LNCAP (cell line): ENCODE results near the gene NME8.

ENCODE experiments used
- TF ChIP-seq, protein P1 (sequence below): fragments of 450-650 bp; IDR thresholded peaks from 2 replicates; pipeline ENCODE4 v1.5.1; 2017; ENCODE audit warnings: mild to moderate bottlenecking

The NME8 gene, protein sequence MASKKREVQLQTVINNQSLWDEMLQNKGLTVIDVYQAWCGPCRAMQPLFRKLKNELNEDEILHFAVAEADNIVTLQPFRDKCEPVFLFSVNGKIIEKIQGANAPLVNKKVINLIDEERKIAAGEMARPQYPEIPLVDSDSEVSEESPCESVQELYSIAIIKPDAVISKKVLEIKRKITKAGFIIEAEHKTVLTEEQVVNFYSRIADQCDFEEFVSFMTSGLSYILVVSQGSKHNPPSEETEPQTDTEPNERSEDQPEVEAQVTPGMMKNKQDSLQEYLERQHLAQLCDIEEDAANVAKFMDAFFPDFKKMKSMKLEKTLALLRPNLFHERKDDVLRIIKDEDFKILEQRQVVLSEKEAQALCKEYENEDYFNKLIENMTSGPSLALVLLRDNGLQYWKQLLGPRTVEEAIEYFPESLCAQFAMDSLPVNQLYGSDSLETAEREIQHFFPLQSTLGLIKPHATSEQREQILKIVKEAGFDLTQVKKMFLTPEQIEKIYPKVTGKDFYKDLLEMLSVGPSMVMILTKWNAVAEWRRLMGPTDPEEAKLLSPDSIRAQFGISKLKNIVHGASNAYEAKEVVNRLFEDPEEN

DNA sequence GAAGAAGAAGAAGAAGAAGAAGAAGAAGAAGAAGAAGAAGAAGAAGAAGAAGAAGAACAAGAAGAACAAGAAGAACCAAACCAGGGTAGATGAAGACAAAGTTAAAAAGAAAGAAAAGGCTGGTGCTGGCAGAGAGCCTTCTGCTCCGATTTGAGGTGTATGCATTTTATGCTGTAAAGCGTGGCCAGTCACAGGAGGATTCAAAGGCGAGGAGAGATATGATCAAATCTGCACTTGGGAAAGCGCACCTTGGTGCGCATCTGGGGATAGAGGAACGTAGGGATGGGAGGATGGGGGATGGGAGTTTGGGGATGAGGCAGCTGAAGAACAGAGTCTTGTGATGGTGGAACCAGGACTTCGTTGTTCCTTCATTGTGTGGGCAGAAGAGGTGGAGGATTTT, at the start of gene NME8:
Gene NME8 (plus strand): TSS at position 301 of the 400 bp plus-strand sequence. CDS start 1,670 bp downstream, outside the sequence.
- TF ChIP-seq, protein P1, sequence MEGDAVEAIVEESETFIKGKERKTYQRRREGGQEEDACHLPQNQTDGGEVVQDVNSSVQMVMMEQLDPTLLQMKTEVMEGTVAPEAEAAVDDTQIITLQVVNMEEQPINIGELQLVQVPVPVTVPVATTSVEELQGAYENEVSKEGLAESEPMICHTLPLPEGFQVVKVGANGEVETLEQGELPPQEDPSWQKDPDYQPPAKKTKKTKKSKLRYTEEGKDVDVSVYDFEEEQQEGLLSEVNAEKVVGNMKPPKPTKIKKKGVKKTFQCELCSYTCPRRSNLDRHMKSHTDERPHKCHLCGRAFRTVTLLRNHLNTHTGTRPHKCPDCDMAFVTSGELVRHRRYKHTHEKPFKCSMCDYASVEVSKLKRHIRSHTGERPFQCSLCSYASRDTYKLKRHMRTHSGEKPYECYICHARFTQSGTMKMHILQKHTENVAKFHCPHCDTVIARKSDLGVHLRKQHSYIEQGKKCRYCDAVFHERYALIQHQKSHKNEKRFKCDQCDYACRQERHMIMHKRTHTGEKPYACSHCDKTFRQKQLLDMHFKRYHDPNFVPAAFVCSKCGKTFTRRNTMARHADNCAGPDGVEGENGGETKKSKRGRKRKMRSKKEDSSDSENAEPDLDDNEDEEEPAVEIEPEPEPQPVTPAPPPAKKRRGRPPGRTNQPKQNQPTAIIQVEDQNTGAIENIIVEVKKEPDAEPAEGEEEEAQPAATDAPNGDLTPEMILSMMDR = no peak

DNA sequence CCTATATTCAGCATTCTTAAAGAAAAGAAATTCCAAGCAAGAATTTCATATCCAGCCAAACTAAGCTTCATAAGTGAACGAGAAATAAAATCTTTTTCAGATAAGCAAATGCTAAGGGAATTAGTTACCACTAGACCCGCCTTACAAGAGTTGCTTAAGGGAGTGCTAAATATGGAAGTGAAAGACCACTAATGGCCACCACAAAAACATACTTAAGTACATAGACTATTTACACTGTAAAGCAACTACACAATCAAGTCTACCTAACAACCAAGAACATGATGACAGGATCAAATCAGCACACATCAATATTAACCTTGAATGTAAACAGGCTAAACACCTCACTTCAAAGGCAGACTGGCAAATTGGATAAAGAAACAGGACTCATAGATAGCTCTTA, 42.2 kb upstream of the NME8 start:
- TF ChIP-seq, protein P1 = no peak

DNA sequence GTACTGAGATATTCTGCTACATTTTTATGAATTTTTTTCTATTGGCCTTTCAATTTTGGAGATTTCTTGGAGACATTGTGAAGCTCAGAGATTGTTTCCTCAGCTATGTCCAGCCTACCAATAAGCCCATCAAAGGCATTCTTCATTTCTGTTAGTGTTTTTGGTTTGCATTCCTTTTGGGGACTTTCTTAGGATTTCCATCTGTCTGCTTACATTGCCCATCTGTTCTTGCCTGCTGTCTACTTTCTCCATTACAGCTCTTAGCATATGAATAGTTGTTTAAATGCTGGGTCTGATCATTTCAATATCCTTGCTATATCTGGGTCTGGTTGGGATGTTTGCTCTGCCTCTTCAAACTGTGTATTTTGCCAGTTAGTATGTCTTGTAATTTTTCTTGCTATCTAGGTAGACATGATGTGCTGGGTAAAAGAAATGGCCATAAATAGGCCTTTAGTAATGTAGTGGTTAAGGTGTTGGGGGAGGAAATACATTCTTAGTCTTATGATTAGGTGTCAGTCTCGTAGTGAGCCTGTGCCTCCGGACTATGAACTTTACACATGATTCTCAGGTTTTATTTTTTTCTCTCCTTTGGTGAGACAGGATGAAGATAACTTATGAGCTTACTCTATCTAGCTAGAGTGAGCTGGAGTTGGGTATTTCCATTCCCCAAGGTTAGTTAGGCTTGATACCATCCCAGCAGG, 32.6 kb upstream of the NME8 start:
- TF ChIP-seq, protein P1 = no peak

DNA sequence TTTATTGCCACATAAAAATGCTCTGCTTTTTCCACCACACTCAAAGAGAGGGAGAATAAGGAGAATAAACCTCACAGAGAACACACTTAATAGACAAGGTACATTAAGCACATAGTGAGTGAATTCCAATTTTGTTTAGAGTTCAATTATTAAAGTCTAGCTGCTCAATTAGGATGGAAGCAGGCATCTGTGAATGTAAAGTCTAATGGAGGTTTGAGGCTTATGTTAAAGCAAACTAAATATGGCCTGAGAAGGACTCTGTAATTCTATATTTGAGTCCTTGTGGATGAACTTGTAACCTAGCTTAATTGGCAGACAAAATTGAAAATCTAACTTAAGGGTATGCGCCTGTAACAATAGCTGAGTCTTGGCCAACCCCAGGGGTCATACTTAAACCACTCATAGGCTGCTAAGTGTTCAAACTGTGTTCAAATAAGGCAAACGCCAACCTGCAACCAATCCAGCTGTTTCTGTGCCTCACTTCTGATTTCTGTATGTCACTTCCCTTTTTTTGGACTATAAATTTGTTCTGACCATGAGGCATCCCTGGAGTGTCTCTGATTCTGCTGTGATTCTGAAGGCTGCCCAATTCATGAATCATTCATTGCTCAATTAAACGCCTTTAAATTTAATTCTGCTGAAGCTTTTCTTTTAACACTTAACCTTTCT, 31.3 kb upstream of the NME8 start:
- TF ChIP-seq, protein P1 = no peak

DNA sequence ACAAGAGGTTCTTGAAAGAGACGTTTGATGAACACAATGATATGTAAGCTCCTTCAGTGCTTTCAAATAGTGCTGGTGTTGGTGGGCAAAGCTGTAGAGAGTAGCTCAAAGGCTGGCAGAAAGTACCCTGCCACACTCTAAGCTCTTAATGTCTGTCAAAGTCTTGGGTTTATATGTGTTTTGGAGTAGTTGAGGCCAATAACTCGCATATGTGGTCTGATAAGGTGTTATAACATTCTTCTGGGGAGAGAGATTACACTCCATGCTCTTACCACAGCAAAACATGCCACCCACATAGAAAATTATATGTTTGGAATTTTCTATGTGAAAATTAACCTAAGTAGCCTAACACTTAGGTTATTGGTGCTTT, 30.8 kb upstream of the NME8 start:
- TF ChIP-seq, protein P1 = no peak

DNA sequence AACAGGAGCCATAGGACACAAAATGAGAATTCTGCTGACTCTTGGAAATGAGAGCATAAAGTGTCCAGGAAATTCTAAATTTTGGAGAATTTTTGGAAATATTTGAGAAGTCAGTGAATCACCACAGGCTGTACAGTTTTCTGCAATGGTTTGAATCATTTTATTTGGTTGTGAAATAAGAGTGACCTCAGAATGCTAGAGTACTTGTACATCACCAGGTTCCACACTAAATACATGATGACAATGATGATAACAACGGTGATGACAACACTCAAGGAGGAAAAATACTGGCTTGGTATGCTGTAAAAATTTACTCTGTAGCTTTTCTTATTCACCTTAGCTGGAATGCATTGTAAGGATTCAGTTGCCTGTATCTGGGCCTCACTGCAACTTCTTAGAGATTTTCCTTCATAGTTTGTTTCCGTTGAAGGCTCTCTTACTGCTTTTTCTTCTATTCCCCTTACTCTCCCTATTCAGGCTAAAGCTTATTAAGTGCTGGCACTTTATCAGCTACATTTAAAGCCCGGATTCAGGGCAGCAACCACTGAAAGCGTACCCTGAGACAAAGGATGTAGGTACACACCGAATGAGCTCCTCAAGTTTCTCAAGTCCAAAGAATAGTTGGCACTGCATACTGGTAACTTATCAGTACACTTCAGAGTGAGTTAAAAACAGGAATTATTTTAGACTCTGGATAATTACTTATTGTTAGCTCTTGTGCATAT, 30.2 kb upstream of the NME8 start:
- TF ChIP-seq, protein P1 = no peak
